HG03354 (cell line): ENCODE results near the gene RNF167.

Experiments
- ATAC-seq: cut with Tn5 transposase; IDR thresholded peaks from one replicate; pipeline ENCODE4 v1.9.1; 2021; ENCODE audit warnings: mild to moderate bottlenecking; ENCODE audit not compliant: unreplicated experiment, poor library complexity, severe bottlenecking

Gene RNF167

DNA sequence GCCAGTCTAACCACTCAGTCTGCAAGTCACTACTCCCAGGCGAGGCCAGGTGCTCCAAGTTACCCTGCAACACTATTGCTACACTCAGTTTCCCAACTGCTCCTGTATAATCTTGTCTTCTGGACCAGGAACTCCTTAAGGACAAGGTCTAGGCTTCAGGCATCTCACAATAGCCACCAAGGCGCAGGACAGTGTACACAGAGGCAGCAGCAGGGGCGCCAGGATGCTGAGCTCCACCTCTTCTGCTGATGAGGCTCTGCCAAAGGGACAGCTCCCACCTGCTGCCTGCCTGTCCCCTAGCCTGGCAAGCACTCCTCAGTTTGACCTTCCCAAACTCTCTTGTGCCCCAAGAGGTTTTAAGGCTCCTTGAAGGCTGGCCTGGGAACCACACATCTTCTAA, 3.6 kb upstream of the RNF167 start:
- no peak for ATAC-seq

DNA sequence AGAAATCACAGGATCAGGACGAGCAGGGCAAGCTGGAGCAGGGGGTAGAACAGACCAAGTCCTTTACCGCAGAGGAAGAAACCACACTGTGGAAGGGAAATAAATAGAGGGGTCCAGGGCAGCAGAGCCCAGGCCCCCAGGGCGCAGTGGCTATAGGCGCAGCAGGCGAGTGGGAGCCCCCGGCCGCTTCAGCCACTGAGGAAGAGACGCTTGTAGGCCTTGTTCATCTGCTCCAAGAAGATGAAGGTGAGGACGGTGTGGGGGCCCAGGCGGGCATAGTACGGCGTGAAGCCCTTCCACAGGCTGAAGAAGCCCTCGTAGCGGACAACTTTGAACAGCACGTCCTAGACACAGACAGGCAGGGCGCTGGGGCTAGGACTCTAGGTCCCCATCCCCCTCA, 2.5 kb upstream of the RNF167 start:
- no peak for ATAC-seq

DNA sequence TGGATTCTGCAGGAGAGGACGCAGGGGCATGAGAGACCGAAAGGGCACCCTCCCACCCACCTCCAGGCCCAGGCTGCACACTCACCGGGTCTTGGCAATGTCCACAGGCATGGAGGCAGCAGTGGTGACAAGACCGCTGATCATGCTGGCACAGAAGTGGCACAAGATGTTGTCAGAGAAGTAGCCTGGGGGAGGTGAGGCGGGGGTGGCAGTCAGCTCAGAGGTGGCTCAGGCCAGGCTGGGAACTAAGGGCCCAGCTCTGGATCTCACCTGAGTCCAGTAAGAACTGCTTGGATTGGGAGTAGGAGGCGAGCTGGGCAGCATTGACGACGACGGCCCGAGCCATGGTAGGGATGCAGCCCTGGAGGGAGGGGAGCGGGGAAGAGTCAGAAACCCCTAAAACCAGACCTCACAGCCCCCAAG, 2.0 kb upstream of the RNF167 start:
- no peak for ATAC-seq

GRCh38 chr17:4938688-4939545, 1.2 kb upstream of the RNF167 start:
- no peak for ATAC-seq

DNA sequence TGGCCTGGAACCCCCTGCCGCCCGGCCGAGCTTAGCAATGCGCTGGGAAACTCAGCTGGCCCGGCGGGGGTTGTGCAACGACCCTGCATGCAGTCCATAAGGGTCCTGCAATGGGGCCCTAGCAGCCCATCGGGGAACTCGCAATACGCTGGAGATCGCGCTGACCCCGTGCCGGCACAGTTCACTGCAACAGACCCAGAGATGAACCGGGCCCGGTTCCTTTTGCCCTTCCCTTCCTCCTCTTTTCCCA, 597 bp upstream of the RNF167 start:
- ATAC-seq: peak; percentile 14

- ATAC-seq: no peak
Measured at GRCh38 chr17:4940555-4941318, 669 bp downstream of the RNF167 start.

DNA sequence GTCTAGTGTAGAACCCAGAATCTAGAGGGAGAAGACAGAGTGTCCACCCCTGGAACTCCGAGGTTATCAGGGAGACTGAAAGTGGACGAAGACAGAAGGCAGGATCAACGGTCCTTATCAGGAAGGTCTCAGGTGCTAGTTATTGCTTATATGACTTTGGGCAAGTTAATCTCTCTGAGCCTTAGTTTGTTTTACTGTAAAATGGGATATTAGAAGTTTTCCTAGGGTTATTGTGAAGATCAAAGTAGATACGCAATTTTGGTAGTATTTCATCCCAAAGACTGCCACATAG, 1.2 kb downstream of the RNF167 start:
- no peak for ATAC-seq

DNA sequence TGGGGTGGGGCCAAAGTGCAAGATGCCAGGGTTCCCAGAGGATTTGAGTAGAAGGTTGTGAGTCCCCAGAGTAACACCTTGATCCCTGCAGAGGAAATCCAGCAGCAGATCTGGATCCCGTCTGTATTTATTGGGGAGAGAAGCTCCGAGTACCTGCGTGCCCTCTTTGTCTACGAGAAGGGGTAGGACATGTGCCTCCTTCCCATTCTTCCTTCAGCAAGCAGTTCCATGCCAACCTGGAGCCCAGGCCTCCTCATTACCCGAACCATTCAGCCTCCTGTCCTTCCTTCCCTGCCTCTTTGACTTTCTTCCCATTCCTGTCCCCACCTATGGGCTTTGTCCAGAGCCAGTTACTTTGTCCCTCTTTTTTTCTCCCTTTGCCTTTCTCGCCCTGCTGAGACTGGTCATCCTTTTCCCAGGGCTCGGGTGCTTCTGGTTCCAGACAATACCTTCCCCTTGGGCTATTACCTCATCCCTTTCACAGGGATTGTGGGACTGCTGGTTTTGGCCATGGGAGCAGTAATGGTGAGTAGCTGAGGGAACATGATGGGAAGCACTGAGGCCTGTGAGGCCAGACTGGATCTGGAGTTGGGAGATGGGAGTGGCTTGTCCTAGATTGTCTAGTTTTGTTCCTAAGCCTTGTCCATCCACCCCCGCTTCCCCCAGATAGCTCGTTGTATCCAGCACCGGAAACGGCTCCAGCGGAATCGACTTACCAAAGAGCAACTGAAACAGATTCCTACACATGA, 2.9 kb downstream of the RNF167 start:
- no peak for ATAC-seq

DNA sequence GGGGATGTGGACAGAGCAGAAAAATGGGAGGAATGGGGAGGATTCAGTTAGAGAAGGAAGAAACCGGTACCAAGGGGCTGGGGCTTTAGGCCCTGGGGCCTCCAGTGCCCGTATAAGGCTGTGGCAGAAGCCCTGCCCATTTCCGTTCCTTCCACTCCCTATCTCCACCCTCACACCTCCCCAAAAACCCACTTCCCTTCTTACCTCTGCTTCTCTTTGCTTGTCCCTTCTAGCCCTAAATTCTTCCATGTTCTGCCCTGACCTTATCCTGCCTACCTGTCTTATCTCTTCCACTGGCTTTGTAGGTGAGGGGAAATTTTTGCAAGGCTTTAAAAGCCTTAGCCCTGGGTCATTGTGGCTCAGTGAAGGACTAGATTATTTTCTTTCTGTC, 4.1 kb downstream of the RNF167 start:
- ATAC-seq: no peak

DNA sequence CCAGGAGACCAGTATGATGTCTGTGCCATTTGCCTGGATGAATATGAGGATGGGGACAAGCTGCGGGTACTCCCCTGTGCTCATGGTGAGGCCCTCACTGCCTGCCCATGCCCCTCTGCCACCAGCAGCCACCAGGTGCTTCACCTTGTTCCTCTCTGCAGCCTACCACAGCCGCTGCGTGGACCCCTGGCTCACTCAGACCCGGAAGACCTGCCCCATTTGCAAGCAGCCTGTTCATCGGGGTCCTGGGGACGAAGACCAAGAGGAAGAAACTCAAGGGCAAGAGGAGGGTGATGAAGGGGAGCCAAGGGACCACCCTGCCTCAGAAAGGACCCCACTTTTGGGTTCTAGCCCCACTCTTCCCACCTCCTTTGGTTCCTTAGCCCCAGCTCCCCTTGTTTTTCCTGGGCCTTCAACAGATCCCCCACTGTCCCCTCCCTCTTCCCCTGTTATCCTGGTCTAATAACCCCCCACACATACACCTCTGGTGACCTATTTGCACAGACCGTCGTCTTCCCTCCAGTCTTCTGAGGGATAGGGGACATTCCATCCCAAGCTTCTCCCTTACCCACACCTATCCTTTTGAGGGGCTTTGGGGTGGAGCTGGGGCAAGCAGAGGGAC, 4.6 kb downstream of the RNF167 start:
- no peak for ATAC-seq

GRCh38 chr17:4945176-4945943, 5.3 kb downstream of the RNF167 start:
- ATAC-seq: peak; percentile 19

- ATAC-seq: no peak
Measured at GRCh38 chr17:4945944-4946280, 5.8 kb downstream of the RNF167 start.

DNA sequence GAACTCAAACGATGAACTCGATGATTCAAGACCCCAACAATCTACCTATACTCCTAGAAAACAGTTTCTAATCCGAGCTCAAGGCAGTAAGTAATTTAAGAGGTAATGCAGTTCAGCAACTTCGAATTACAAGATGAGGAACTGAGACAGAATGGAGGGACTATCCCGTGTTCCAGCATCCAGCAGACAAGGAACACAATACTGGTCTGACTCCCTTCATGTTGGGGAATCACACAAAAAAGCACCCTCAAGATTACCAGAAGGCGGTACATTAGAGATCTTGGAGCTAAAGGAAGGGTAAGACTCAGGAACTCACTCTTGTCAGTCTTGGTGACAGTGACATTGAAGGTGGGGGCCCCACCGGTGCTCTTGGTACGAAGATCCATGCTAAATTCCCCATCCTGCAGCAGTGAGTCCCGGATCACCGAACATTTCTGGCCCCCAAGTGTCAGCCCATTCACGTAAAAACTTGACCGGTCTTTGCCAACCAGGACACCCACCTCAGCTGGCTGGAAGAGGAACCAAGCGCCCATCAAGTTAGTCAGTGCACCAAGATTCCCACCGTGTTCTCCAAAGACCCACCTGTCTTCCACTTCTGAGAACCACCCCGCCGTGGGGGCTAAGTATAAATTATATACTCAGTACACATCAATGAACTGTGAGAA, 6.4 kb downstream of the RNF167 start:
- no peak for ATAC-seq

GRCh38 chr17:4947010-4947410, 6.9 kb downstream of the RNF167 start:
- no peak for ATAC-seq

- ATAC-seq: peak; percentile 17
Measured at GRCh38 chr17:4947411-4948165, 7.5 kb downstream of the RNF167 start.

GRCh38 chr17:4948166-4948930, 8.3 kb downstream of the RNF167 start, which contains the start of gene PFN1:
TSS of gene PFN1 (minus strand) at chr17:4948530. CDS start at chr17:4948394, 136 bp downstream.
- peak; percentile 29 for ATAC-seq

DNA sequence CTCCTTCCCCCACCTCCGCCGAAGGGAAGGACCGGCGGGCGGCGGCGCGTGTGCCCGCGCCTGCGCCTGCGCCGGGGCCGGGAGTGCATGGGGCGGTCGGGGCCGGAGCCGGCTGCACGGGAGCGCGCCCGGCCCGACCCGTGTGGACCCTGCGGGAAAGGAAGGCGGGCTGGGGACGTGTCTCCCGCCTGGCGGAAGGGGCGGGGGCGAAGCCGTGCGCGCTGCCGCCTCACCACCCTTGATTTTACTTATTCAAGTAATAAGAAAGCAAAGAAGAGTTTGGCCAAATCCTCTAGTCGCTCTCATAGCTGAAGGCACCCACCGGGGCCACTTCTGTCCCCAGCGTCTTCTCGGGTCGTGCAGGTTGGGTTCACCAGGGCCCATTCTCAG, 8.9 kb downstream of the RNF167 start:
- peak; percentile 38 for ATAC-seq
